C4-2B (cell line): ENCODE data around the gene SCAMP4.
"Not testable (repeated sequence)": the region's sequence is repeated elsewhere in the genome, so short reads cannot be mapped to it uniquely, and the experiment has no call there.

Source experiments
- CTCF ChIP-seq: fragments of 450-650 bp; conservative IDR thresholded peaks from 2 replicates; pipeline ENCODE4 v1.5.1; 2017; ENCODE audit warnings: mild to moderate bottlenecking
- ZFX ChIP-seq: fragments of 450-650 bp; IDR thresholded peaks from 2 replicates; pipeline ENCODE4 v1.6.1; 2017

- TF ChIP-seq CTCF, ZFX: not testable (repeated sequence)
These were observed 18.8 kb upstream of the SCAMP4 start for GRCh38 chr19:1886360-1886759.
